GM21737 (cell line): Measurements from ENCODE around the gene RPS2.
A peak's percentile ranks its signal among the peaks of the same experiment; 100 is the strongest.

Experiments used
- ATAC-seq: cut with Tn5 transposase; IDR thresholded peaks from one replicate; pipeline ENCODE4 v1.9.1; 2021; ENCODE audit warnings: mild to moderate bottlenecking, moderate library complexity; ENCODE audit not compliant: unreplicated experiment

The RPS2 gene

GRCh38 chr16:1999866-2000514 is 35.4 kb upstream of the RPS2 start:
- ATAC-seq = no peak

- ATAC-seq = no peak
These were observed 34.5 kb upstream of the RPS2 start for GRCh38 chr16:1998852-1999801.

- ATAC-seq = no peak
These were observed 33.8 kb upstream of the RPS2 start for GRCh38 chr16:1998360-1998835.

- no peak for ATAC-seq
These were observed 33.1 kb upstream of the RPS2 start for GRCh38 chr16:1997494-1998359.

GRCh38 chr16:1993731-1994131 is 29.1 kb upstream of the RPS2 start:
- ATAC-seq = no peak

- ATAC-seq = no peak
These were observed 28.2 kb upstream of the RPS2 start for GRCh38 chr16:1992704-1993317.

GRCh38 chr16:1991948-1992703 is 27.5 kb upstream of the RPS2 start:
- ATAC-seq = peak; percentile 42

- no peak for ATAC-seq
These were observed 26.9 kb upstream of the RPS2 start for GRCh38 chr16:1991588-1991947.

GRCh38 chr16:1991135-1991551 is 26.5 kb upstream of the RPS2 start:
- peak; percentile 33 for ATAC-seq

GRCh38 chr16:1990351-1991134 is 25.9 kb upstream of the RPS2 start:
- no peak for ATAC-seq

GRCh38 chr16:1990101-1990350 is 25.4 kb upstream of the RPS2 start:
- no peak for ATAC-seq

GRCh38 chr16:1989209-1990100 is 24.8 kb upstream of the RPS2 start, which contains the start of gene SYNGR3:
Gene SYNGR3 (plus strand): TSS chr16:1989970. CDS start chr16:1990103, 133 bp downstream.
- ATAC-seq = no peak

- no peak for ATAC-seq
These were observed 22.6 kb upstream of the RPS2 start for GRCh38 chr16:1987198-1987597.

GRCh38 chr16:1985466-1986150 is 21.0 kb upstream of the RPS2 start:
- no peak for ATAC-seq

- ATAC-seq = peak; percentile 7
These were observed 20.0 kb upstream of the RPS2 start for GRCh38 chr16:1984347-1985225.

GRCh38 chr16:1983544-1984346 is 19.1 kb upstream of the RPS2 start, which contains the start of gene GFER:
Gene GFER (plus strand): TSS chr16:1984193. CDS start chr16:1984219, 26 bp downstream.
- ATAC-seq = peak; percentile 72
